Activated T-helper 2 cell treated with anti-CD3 and anti-CD28 coated beads, Interferon-gamma antibody, Interleukin-2, Interleukin-4, amounts not matched to agents 10 μg/mL and 5 μg/mL and 100 μg/mL, durations not matched to agents 14 hours and 24 hours and 36 hours (primary cell): ENCODE measurements around the gene MANBA. TPM values are rescaled to one million over a fixed set of nuclear protein-coding genes. Genes with fewer than 3 reads are reported as not detected.
A peak's percentile ranks its signal among the peaks of the same experiment; 100 is the strongest.

Experiments used
- DNase-seq: peaks from one replicate; pipeline ENCODE4 v3.0.0; 2021; ENCODE audit warnings: low spot score
- H3K27ac Mint-ChIP-seq: one replicate; pipeline ENCODE4 v1.8.0; 2021; ENCODE audit warnings: mixed read lengths
- H3K27me3 Mint-ChIP-seq: one replicate; pipeline ENCODE4 v1.8.0; 2021; ENCODE audit warnings: low read depth, mixed read lengths
- H3K36me3 Mint-ChIP-seq: one replicate; pipeline ENCODE4 v1.8.0; 2021; ENCODE audit warnings: low read depth, mixed read lengths
- H3K4me1 Mint-ChIP-seq: one replicate; pipeline ENCODE4 v1.8.0; 2021; ENCODE audit warnings: low read depth, mixed read lengths
- H3K4me3 Mint-ChIP-seq: one replicate; pipeline ENCODE4 v1.8.0; 2021; ENCODE audit warnings: low read depth, mild to moderate bottlenecking, moderate library complexity, mixed read lengths
- H3K9me3 Mint-ChIP-seq: one replicate; pipeline ENCODE4 v1.8.0; 2021; ENCODE audit warnings: mixed read lengths
- intact Hi-C: fragments of 100-400 bp; cut with micrococcal nuclease; formaldehyde crosslinking; loops from one replicate; pipeline ENCODE4 v1.15.1; 2023
- total RNA-seq: library from RNA; stranded (reverse); gene quantifications from 2 replicates; pipeline ENCODE4 v1.2.3, GENCODE V29; 2022

MANBA gene
- total RNA-seq, 1 donor from 2014 or later, result 9.4 TPM

DNA sequence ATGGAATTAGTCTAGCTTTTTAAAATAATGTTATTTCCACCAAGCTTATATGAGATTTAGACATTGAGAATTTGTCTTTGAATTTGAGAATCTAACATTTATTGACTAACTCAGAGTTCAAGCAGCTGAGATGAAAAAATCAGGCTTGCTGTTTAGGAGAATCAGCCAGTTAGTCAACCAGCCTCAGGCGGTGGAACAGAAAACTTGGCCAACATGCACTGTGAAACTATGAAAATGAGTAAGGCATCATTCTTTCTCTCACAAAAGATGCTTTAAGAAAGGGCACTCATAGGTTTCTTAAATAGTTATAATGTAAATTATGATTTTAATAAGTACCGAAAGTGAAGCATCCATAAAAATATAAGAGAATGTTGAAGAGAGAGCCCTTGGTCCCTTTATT, 175.4 kb downstream of the MANBA start:
- peaks cover 68% of the 10 kb centered on the region for H3K4me1 Mint-ChIP-seq
- H3K4me3 Mint-ChIP-seq, result peak overlapping the region; percentile 45
- peak overlapping the region; percentile 75 for H3K27ac Mint-ChIP-seq
- no peaks in the 10 kb centered on the region for H3K27me3 Mint-ChIP-seq
- DNase-seq, result no peak
- H3K9me3 Mint-ChIP-seq, result no peaks in the 10 kb centered on the region
- peaks cover 93% of the 10 kb centered on the region for H3K36me3 Mint-ChIP-seq
- intact Hi-C loops, result loop anchor here (5.0 kb wide), 2 partner anchors 33 to 42 kb away; no protein-coding TSS in a partner anchor

DNA sequence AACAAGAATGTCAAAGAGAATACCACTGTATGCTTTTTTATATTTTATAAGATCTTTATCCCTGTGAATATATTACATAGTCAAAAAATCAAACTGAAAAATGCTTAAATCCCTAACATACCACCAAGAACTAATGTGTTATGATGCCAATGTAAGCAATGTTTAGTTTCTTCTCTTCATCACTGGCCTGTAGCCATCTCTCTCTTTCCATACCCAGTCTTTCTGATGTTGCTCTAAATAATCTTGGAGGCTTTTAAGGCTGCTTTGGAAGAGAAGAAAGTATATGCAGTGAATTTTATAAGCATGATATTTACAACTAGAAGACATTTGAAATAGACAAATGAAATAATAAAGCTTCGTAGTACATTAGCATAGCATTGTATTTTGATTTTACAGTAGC, 176.7 kb downstream of the MANBA start:
- peaks cover 92% of the 10 kb centered on the region for H3K36me3 Mint-ChIP-seq
- H3K4me3 Mint-ChIP-seq, result no peak overlapping the region
- H3K27me3 Mint-ChIP-seq, result no peaks in the 10 kb centered on the region
- intact Hi-C loops, result no loop called here
- no peak overlapping the region for H3K27ac Mint-ChIP-seq
- H3K9me3 Mint-ChIP-seq, result no peaks in the 10 kb centered on the region
- DNase-seq, result no peak
- peaks cover 67% of the 10 kb centered on the region for H3K4me1 Mint-ChIP-seq

Other genes with a start within 250 kb of the MANBA start
- 429 and 432 TPM in 2 replicates for gene UBE2D3, start 66.6 kb upstream of the MANBA start, total RNA-seq
- gene CISD2, start 108.0 kb upstream of the MANBA start, total RNA-seq, result 50.8 and 51.4 TPM in 2 replicates